GM18505 (cell line): ENCODE results near the gene PPP1R14D.

Experiments used
- ATAC-seq: cut with Tn5 transposase; IDR thresholded peaks from one replicate; pipeline ENCODE4 v1.9.1; 2021; ENCODE audit not compliant: unreplicated experiment
- POLR2A ChIP-seq: IDR thresholded peaks from 4 replicates; pipeline ENCODE4 v1.6.1; 2011; ENCODE audit warnings: borderline replicate concordance; ENCODE audit not compliant: insufficient read depth, insufficient read length; ENCODE audit errors: extremely low read depth

PPP1R14D gene

DNA sequence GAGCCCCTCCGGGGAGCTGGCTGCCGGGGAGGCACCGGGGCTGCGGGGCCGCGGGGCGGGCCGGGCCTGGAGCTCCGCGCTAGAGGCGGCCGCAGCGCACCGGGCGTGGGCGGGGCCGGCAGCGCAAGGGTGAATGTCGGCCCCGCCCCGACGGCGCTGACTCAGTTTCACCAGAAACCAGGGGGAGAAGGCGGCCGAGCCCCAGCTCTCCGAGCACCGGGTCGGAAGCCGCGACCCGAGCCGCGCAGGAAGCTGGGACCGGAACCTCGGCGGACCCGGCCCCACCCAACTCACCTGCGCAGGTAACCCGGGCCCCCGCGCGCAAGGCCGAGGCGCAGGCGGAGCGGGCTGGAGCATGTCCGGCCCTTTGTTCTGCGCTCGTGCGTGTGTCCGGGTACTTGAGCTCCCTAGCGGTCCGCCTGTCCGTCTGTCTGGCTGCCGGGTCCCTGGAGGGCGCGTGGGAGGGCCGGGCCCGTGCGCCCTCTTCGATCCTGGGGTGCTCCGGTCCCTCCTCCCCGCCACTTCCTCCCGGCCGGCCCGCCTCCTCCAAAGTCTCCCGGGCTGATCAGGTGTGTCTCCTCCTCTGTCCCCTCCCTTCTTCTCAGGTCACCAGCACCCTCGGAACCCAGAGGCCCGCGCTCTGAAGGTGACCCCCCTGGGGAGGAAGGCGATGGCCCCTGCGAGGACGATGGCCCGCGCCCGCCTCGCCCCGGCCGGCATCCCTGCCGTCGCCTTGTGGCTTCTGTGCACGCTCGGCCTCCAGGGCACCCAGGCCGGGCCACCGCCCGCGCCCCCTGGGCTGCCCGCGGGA lies 15.6 kb upstream of the PPP1R14D start, which contains the start of gene SPINT1:
Gene SPINT1 (plus strand): TSS at position 164 of the 811 bp plus-strand sequence. CDS start 507 bp downstream, at position 671.
- peak; percentile 16 for TF ChIP-seq POLR2A
- ATAC-seq = no peak

DNA sequence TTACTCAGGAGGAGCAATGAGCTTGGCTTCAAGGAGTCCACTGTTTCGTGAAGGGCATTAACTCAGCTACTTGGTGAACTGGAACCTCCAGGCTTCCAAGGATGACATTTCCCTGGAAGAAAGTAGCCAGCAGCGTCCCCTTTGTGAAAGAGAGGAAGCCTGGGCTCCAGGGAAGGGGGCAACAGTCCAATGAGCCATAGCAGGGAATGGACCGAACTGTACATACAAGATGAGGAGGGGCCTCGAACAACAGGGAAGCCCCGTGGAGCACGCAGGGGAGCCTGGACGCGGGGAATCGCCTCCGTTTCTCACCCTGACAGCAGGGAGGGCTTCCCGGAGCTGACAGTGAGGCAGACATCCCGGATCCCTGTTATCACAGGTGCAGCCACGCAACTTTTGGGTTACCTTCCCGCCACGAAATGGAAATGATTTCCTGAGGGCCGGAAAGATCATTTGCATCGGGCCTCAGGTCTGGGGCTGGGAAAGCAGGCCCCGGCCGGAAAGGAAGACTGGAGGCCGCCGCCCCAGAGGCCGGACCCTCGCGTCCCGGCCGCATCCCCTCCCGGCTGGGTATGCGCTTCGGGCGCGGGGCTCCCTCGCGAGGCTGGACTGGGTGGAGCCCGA lies 14.9 kb upstream of the PPP1R14D start:
- TF ChIP-seq POLR2A = no peak
- ATAC-seq = no peak

DNA sequence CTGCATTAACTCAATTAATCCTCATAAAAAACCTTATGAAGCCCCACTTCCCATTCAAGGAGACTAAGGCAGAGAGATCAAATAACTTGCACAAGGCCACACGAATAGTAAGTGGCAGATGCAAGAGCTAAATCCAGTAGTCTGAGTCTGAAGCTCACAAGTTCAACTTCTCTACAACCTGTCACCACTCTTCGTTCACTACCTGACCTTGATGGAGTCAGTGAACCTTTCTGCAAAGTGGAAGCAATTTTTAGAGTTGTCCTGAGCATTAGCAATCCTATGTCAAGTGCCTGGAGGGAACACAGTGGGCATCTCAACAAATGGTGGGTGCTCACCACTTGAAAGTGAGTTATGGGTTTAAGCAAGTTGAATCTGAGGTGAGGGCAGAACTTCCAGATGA lies 13.2 kb upstream of the PPP1R14D start:
- TF ChIP-seq POLR2A = no peak
- ATAC-seq = no peak

DNA sequence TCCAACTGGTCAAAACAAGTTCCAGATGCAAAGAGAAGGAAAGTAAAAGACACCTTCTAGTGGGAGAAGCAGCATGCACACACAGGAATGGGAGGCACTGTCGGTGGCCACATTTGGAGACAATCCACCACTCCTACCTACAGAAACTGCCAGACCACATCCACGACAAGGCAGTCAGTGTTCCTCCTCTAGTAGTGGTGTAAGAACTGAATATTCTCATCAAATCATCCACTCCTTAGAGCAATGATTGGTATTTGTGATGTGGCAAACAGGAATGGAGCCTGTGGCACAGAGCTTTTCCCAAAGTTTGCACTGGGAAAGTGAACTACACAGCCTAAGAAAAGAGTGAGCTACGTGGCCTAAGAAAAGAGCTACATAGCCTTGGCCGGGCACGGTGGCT lies 10.2 kb upstream of the PPP1R14D start:
- ATAC-seq = no peak
- TF ChIP-seq POLR2A = no peak

- no peak for TF ChIP-seq POLR2A
- no peak for ATAC-seq
Observed at GRCh38 chr15:40836020-40836419, 7.5 kb upstream of the PPP1R14D start.

- TF ChIP-seq POLR2A = no peak
Observed at GRCh38 chr15:40832903-40833302, 4.4 kb upstream of the PPP1R14D start.

GRCh38 chr15:40831861-40832260 lies 3.4 kb upstream of the PPP1R14D start:
- TF ChIP-seq POLR2A = no peak
- ATAC-seq = no peak

More at GRCh38 chr15:40832903-40833302, 4.4 kb upstream of the PPP1R14D start:
- ATAC-seq = no peak

DNA sequence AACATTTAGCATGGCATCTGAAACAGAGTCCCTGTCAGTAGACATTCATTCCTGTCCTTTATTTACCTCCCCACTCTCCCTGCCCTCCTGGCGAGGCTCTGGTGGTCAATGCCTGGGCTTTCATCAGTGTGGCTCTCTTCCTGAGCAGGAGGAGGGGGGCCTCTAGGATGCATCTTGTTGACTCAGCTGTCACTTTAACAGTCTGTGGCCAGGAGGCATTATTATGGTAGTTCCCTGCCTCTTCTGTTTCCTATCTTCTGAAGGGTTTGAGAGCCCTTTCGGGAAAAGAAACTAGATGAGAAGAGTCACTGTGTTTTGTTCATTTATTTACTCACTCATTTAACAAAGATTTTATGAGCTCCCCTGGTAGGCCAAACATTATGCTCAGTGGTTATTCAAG lies 2.4 kb upstream of the PPP1R14D start:
- TF ChIP-seq POLR2A = no peak
- no peak for ATAC-seq

DNA sequence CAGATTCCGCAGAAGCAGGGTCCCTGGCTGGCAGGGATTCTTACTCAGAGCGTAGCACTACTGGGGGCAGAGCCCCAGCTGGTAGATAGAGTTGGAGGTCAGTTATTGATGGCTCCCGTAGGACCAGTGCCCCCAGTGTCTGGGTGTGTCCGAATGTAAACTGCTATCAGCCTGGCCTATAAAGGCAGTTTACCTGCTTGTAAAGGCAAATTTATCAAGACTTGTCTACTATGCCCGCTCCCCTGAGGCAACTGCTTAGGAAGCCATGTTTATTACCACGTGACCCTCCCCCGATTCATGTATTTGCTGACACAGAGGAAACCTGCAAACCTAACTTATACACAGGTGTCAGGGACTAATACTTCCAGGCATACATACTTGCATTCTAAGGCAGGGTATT lies 607 bp upstream of the PPP1R14D start:
- ATAC-seq = no peak
- TF ChIP-seq POLR2A = no peak

GRCh38 chr15:40826423-40827075 lies 2.0 kb downstream of the PPP1R14D start:
- ATAC-seq = no peak
- TF ChIP-seq POLR2A = no peak

GRCh38 chr15:40825661-40826422 lies 2.7 kb downstream of the PPP1R14D start:
- no peak for ATAC-seq
- TF ChIP-seq POLR2A = no peak

- ATAC-seq = no peak
- no peak for TF ChIP-seq POLR2A
Observed at GRCh38 chr15:40823572-40824343, 4.8 kb downstream of the PPP1R14D start.
